NCI-H748 (cell line): Measurements from ENCODE around the gene ZNF672.
"Not testable (repeated sequence)": the region's sequence is repeated elsewhere in the genome, so short reads cannot be mapped to it uniquely, and the experiment has no call there.

Experiments used
- DNase-seq: peaks from one replicate; lab custom pipeline; 2025; ENCODE audit not compliant: unreplicated experiment; lab: John Stamatoyannopoulos, UW

Gene ZNF672

DNA sequence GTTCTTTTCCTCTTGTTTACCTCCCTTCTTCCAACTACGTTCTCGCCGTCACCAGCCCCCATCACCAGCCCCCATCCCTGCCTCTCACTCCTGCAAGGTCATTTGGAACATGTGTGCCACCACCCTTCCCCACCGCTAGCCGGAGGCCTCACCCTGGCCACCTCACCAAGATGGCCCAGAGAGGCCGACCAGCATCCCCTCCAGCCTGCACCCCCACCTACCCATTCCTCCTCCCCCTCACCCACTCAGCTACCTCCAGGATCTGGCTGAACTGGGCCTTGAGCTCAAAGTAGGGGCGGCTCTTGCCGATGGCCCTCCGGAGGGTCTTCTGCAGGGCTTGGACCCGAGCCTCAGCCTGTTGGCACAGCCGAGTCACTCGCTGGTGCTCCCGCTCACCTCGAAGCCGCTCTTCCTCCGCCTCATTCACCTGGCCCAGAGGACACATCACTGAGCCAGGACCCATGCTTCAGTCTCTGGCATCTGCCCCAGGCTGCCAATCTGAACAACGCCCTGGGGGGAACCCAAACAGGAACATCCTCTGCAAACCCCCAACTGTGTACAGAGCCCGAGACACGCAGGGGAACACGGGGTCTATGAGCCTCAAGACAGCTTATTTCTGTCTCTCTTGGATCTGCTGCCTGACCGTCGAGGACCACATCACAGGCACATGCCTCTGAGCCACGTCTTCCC is 25.1 kb upstream of the ZNF672 start:
- no peak for DNase-seq

DNA sequence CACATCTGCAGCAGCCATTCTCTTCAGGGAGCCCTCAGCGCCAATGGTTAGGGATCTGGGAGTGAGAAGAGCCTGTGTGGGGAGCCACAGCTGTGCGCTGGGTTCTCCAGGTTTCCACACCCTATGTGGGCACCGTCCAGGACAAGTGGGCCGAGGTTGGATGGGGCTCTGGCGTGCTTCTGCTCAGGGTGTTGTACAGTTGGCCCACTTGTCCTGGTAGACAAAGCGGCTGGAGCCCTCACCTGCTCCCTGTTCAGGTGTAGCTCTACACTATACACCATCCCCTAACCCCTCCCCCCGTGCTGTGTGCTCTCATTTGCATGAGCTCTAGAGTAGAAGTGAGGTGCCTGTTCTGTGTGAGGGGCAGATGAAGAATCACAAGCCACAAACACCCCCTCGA is 24.5 kb upstream of the ZNF672 start:
- no peak for DNase-seq

DNA sequence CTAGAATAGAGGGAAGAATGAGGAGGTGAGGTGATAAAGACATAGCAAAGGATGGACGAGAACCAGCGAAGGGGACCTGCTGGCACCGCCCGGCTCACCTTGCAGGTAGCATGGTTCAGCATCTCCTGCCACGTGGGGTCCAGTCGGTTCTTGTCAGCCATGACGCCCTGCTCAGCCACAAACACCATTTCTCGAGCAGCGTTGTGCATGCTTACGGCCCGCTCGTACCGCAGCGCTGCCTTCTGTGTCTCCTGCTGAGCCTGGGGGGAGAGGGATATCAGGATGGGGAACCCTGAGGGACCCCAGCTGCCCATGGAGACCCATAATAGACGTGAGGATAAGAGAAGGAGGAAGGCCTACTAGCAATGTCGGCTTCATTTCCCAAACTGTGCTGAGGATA is 23.7 kb upstream of the ZNF672 start:
- no peak for DNase-seq

DNA sequence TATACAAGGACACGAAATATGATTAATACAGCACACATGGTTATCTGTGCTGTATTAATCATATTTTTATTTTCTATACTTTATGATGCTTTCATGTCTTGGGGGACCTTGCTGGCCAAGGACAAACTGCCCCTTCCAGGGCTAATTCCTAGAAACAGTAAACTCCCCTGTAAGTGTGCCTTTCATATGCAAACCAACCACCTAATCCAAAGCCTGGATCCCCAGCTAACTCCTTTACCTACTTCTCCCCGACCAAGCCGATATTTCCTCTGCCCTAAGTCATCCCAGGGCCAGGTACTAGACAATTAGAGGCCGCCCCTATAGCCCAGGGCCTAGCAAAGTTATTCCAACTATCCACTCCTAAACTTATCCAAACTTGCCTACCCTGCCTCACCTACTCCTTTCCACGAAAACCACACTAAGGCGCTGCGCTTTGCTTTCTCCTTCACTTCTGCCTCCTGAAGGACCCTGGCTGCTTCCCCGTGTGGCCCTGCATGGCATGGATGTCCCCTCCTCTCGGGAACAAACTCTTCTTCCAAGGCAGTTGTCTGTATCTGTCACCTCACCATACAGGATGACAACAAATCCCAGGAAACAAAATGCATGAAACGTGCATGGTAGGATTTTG is 22.5 kb upstream of the ZNF672 start:
- DNase-seq, result no peak

DNA sequence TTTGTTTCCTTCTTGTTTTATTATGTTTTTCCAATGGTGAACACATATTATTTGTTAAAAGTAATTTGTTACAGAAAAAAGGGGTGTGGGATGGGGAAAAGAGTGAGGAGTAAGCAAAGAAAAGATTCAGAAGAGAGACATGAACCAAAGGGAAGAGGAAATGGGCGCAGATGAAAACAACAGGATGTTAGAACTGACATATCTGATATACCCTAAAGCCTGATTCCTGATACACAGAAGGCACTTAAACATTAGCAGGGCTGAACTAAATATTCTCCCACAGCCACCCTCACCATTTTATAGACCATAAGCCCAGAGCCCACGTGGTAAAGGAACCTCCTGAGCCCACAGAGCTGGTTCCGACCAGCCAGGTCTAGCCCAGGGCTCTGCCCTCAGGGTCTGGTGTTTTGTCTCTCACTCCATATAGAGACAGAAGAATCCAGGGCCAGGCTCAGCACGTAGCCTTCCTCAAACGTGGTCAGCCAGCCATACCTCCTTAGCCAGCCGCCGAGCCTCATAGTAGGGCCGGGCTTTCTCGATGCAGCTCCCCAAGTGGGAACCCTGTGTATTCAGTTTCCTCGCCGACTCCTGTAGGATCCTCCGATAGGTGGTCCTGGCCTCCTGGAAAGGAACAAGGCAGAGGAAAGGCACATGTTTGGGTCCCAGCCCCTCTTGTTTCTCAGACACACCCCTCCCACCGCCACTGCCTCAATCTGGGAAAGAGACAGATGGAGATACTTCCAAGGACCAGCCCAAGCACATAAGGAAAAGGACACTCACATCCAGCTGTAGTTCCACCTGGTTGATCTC is 21.8 kb upstream of the ZNF672 start:
- DNase-seq, result no peak

DNA sequence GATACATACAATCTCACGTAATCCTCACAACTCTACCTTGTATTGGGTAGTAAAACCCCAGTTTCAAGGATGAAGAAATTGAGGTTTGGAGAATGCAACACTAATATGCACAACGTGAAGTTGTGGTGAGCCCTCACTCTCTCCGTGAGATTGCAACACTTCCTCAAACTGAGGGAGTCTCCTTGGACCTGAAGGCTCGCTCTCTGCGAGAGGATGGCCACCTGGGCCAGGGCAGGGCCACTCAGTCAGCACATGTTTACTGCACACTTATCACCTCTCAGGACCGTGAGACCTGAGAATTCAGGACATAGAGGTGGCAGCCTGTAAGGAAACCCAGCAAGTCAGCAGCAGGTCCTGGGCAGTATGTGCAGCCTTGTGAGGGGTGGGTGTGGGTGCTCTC is 21.0 kb upstream of the ZNF672 start:
- no peak for DNase-seq

DNA sequence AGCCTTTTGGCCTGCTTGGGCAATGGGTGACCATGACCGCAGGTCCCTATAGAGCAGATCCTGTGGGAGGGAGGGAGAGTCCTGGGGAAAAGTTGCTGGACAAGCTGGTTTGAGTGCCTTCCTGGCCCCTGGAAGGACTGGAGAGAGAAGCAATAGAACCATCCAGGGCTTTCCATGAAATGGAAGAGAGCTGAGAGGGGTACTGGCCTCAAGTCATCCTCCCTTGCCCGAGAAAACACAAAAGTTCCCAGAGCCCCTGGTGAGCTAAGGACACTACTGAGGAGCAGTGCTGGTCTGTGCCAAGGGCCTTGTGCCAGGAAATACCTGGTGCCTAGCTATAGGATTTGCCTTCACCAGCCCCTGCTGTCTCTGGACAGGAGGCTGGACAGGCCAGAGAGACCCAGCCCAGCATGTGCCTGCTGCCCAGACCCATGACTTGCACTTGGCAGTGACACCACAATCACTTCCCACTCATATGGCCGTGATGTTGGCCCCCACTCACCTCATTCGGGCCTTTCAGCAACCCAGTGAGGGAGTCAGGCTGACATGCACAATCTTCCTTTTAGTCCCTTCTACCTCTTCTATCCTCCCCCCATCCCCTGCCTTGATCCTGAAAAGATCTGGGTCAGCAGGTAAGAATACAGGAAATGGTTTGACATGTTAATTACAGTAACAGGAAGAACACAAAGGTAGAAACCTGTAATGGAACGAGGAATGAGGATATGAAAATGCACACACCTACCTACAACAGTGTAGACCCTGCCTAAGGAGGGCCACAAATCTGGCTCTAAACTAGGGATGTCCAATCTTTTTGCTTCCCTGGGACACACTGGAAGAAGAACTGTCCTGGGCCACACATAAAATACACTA is 19.3 kb upstream of the ZNF672 start:
- DNase-seq, result no peak

DNA sequence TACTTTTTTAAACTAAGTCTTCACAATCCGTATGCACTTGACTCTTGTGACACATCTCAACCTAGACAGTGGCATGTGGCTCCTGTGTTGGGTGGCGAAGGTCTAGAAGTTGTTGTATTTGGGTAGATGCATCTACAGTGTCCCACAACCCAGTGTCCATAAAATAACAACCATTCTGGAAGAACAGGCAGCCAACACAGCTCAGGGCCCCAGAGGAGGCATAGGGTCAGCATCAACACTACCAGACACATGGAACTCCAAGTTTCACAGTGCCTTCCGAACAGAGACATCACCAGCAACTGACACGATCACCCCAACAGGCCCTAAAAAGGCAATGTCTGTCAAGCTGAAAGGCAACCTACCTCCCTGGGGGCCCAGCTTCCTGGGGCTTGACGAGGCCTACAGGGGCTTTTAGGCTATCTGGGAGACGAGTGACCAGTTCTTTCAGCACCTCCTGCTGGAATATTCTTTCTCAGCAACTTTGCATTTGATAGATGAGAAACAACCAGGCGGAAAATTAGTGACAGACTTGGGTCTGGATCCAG is 17.9 kb upstream of the ZNF672 start:
- no peak for DNase-seq

DNA sequence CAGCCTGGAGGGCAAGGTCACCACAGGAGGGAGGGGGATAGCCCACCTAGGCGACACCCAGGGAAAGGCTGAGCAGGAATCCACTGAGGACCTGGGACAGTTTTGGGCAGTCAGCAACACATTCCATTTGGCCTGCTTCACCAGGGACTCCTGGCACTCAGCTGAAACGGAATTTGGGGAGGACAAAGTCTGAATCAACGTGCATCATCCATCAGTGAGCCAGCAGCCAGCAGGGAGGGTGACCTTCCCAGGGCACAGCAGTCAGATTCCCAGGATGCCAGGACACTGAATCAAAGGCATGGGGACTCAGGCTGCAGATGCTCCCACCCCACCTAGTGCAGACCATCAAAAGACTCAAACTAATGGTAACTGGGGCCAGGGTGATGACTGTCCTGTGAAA is 16.9 kb upstream of the ZNF672 start:
- DNase-seq, result no peak

DNA sequence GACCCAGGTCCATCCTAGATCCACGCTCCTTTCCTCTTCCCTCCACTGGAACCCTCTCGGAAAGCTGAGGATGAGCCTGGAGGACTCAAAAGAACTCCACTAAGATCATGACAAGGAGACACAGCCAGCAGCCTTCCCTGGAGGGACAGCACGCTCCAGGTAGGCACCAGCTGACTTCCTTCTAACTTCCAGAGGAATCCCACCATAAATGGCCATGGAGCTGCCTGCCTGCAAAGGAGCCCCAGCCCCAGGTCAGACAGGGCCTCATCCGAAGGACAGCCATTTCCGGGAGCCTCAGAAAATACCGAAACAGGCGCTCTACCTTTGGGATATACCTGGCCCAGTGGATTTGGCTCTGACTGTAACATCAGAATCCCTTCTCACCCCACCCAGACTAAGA is 16.4 kb upstream of the ZNF672 start:
- no peak for DNase-seq

DNA sequence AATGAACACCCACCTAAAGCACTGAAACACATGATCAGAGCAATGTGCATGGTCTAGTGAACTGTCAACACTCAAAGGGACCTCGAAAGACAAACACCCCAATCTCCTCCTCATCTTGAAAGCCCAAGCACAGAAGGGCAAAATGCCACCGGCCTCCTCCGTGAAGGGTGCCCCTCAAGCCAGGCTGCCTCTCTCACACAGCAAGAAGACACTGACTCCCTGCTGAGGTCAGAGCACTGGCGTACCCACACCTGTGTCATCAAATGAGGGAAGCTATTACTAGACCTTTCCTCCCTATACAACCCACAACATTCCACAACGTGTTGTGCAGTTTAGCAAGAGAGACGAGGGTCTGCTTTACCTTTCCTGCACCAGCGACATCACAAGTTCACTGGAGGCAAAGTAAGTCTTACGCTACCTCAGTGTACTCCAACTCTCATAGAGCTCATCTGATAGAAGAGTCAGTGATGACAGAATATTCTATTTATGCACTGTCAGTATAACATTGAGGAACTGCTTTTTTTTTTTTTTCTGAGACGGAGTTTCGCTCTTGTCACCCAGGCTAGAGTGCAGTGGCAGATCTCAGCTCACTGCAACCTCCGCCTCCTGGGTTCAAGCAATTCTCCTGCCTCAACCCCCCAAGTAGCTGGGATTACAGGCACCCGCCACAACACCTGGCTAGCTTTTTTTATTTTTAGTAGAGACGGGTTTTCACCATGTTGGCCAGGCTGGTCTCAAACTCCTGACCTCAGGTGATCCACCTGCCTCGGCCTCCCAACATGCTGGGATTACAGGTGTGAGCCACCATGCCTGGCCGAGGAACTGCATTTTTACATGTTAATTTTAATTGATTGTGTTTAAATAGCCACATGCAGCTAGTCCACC is 15.6 kb upstream of the ZNF672 start:
- DNase-seq, result no peak

DNA sequence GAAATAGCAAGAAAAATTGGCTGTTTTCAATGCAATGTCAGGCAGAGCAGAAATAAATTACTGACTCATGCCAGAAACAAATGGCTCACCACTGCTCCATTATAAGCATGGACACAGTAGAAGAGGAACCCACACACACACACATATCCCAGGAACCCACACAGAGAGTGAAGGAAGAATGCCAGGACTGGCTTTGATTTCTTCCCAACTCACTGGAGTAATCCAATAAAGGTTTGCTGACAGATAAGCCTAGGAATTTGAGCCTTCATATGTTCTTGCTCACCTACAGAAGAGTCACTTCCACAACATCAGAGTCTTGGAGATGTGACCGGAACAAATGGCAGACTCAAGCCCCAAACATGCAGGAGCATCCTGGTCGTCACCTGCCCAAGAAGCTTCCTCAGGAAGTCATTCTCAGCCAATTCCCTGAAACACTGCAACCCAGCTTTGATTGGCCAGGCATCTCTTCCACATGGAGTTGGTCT is 14.5 kb upstream of the ZNF672 start:
- no peak for DNase-seq

DNA sequence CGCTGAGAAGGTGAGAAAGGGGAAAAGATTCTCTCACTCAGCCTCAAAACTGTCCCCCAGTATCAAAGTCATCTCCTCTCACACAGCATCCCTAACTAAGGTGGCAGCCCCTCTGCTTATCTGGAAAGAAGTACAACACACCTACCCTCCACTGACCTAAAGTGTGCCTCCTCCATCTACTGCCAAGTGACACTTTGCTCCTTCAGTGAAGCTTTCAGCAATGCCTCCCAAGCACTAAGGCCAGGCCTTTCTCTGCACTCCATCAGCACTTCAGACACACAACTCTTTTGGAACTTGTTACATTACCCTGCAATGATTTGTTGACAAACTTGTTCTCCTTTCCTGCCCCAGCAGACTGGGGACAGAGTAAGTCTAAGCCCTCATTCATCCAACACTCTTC is 13.7 kb upstream of the ZNF672 start:
- DNase-seq, result no peak

DNA sequence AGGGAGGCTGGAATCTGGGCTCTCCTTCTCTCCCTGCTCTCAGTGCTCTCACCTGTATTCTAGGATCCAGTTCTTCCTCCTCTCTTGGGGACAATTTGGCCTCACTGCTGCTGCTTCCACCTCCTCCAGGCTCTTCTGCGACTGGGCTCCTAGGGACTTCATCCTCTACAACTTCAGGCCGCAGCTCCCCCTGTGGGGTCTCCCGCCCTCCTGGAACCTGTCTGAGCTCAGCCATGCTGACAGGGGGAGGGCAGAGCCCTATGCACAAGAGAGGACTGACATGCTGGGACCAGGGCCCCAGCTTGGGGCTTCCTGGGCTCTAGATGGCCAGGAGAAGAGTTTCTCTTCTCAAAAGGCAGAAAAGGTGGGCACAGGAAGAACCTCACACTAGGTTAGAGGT is 13.3 kb upstream of the ZNF672 start:
- DNase-seq, result no peak

DNA sequence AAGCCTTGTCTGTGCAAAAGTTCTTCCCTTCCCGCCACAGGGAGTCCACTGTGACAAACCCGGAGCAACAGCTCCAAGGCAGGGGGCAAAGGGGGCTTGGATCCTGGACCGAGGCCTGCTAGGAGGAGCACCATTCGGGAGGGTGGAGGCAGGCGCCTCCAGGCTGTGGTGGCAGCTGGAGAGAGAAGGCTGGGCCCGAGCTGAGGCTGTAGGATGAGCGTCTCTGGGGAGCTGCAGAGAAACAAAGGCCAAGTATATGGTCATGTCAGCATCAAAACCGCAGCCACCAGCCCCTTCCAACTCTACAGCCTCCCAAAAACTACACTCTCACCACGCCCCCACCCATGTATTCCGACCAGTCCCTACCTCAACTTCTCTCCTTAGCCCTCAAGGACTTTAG is 12.9 kb upstream of the ZNF672 start:
- DNase-seq, result no peak

DNA sequence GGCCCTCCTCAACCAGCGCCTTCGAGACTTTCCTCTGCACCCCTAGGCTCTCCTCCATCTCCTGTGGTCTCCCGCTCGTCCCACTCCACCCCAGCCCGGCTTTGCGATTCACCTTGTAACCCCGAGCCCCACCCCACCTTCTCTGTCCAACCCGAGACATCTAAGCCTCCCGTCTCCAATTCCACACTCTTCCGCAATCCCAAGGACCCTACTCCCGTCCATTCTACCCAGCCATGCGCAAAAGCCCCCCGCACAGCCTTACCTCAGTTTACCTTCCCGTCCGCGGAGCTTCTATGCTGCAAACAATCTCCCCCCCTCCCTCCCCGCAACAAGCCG is 12.5 kb upstream of the ZNF672 start:
- DNase-seq, result no peak

DNA sequence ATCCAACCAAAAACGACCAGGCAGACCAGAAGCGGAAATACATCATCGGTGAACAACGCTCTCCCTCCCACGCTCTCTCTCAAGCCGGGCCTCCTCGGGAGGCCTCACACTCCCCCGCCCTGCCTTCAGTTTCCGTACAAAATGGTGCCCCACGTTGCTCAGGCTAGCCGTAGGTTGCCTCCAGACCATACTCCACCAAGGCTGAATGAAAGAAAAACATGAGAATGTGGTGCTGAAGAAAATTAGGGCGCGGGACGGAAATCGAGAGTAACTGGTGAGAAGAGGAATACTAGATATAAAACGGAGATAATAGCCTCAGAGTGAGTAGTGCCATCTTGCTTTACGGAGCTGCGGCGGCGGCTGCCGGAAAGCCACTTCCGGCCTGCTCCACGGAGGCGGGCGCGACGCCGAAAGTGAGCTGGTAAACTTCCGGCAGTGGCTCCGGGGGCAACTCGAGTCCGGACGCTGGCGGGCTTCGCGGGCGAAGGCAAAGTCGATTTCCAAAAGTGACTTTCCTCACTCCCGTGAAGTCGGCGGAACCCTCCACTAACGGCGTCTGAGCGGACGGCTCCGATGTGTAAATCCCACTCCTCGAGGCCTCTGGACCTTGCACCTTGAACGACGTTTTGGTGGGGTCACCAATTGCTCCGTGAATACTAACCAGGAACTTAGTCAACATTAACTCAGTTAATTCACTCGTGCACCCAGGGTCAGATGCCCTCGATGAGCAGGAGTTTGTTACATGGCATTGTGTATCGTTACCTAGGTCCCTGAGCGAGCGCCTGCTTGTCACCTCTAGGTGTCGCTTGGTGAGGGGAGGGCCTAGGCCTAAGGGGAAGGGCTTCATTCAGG is 11.9 kb upstream of the ZNF672 start, which contains the start of gene SH3BP5L:
SH3BP5L (minus strand) TSS at position 7 of the 852 bp plus-strand sequence. CDS start 980 bp downstream, outside the sequence.
- peak; percentile 91 for DNase-seq

DNA sequence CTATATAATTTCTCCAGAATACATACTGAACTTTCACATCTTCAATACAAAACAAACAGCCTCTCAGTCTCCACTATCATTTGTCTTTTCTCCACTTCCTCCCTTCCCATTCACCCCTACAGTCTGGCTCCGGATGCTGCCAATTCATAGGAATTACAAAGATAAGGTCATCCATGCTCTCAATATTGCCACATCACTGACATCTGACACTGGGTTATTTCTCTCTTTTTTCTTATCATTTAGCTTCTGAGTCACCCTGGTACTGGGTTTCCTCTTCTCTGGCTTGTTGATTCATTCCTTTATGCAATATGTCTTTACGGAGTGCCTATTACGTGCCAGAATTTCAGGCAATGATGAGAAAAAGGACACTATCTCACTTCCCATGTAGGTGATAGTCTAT is 9.2 kb upstream of the ZNF672 start:
- DNase-seq, result no peak

DNA sequence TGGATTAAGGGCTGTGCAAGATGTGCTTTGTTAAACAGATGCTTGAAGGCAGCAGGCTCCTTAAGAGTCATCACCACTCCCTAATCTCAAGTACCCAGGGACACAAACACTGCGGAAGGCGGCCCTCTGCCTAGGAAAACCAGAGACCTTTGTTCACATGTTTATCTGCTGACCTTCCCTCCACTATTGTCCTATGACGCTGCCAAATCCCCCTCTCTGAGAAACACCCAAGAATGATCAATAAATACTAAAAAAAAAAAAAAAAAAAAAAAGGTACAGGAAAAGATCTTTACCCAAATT is 7.4 kb upstream of the ZNF672 start:
- DNase-seq, result not testable (repeated sequence)
